ENCODE measurements around the gene CKB.

CKB gene

DNA sequence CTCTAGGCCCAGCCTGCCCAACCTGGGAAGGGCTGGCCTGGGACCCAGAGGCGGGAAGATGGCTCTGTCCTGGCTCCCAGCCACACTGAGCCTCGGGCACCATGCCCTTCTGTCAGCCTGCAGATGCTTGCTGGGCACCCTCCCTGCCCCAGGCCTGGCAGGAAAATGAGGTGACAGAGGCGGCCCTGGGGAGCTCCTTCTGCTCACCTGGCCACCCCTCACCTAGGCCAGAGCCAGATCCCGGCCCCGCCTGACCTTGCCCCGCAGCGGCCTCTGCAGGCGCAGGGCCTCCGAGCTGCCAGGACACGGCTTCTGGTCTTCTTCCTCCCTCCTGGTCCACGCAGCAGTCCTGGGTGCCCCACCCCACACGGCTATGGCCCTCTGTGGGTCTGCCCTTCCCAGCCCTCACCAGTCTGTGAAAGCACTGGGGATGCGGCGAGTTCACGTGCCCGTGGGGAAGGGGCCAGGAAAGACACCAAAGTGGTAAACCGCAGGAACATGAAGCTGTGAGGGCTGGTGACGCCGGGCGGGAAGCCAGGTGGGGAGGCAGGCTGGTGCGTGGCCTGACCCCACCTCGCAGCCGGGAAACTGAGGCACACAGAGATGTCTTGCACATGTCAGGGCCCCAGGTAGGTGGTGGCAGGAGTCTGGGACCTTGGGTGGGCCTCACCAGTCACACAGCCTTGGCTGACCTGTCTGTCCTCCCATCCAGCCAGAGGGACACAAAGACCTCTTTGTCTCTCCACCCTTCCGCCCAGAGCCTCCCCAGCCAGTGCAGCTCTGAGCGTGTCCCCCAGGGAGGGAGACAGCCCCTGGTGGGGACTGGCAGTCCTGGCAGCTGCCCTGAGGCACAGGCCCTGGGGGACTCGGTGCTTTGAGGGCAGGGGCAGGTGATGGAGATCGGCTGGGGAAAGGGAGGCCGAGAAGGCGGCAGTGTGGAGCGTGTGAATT lies 27.0 kb upstream of the CKB start:
- no peak for DNase-seq (ENCODE audit: low read depth)

DNA sequence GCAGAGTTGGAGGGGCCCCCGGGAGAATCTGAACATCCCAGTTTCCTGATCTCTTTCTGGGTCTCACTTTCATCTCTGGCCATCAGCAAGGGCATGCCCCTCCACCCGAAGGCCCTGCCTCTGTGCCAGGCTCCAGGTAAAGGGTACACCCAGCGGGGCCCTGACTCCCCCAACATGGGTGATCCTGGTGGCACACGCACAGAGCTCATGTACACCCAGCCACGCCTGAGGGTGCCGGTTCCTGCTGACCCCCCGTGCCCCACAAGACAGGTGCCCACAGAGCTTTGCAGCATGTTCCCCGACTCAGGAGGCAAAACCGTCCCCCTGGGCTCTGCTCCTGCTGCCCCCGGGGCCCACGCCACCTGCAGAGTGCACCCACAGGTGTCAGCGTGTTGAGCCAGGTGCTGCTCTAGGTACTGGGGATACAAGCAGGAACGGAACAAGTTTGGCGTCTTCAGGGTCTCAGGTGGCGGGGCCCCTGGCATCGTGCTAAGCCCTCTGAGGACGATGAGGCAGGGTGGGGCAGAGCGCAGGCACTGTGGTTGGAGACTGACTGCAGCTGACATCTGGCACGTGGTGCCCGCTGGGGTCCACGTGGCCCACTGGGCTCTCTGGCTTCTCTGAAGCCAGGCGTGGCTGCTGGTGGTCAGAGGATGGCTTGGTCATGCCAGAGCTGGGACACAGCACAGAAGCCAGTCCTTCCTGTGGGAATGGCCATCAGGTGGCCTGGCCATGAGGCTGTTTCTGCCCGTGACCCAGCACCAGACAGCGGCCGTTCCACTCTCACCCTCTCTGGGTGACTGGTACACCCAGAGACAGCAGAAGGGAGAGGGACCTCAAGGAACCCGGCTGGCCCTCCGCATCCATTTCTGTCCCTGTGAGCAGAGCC lies 26.1 kb upstream of the CKB start:
- no peak for DNase-seq (ENCODE audit: low read depth)

GRCh38 chr14:103547941-103548462 lies 25.4 kb upstream of the CKB start:
- no peak for DNase-seq (ENCODE audit: low read depth)

GRCh38 chr14:103547455-103547940 lies 24.9 kb upstream of the CKB start:
- no peak for DNase-seq (ENCODE audit: low read depth)

DNA sequence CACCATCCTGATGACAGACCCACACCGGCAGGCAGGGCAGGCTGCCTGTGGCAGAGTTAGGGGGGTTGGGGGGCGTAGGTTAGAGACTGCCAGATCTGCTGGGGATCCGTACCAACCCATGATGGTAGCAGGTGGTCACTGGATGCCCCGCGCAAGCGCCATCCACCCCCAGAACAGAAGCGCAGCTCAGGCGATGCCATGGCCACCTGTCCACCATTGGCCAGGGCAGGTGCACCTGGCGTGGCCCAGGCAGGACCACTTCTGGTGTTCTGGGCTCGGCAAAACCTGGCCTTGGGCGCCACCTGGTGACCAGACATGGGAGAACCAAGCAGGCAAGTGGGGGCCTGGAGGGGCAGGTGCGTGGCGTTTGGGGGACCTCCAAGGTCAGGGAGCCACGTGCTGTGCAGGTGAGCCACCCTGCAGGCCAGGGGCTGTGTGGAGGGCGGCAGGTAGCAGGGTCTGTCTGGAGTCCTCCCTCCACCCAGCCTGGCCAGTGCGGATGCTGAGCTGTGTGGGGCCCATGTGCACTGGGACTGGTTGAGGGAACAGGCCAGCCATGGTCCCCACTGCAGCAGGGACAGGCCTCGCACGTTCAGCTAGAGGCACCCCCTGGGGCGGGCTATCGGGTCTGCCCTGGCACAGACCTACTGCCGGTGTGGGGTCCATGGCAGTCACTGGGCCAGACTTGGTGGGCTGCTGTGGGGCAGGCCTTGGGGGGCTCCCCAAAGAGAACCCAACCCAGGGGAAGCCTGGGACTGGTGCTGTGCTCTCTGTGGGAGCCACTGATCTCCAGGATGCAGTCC lies 24.2 kb upstream of the CKB start:
- DNase-seq (ENCODE audit: low read depth) = no peak

DNA sequence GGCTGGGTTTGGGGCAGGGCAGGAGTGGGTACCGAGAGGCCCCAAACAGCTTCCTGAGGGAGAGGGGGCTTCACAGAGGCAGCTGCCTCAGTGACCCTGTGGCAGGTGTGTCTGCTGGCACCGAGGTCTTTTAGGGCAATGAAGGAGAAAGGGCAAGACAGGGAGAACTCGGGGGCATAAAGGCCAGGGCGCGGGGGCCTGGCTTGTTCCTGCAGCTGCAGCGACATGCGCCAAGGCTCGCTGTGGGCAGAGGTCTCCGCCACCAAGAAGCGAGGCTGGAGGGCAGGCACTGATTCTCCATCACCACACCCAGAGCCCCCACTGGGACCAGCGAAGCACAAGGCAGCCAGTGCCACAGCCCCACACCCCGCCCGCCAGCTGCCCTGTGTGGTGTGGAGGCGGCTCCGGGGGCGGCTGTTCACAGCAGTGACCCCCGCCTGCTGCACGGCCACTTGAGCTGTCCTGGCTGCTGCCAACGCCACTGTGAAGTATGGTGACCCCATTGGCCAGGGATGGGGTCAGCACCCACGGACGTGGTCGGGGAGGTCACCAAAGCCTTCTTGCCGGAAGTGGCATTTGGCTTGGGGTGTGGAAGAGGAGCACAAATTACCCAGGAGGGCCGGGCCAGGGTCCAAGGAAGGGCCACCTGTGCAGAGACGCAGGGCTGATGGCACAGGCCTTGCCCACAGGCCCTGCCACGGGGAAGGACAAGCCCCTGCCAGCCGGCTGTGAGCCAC lies 23.5 kb upstream of the CKB start:
- DNase-seq (ENCODE audit: low read depth) = no peak

- DNase-seq (ENCODE audit: low read depth) = no peak
Measured at GRCh38 chr14:103545219-103545914, 22.7 kb upstream of the CKB start.

- DNase-seq (ENCODE audit: low read depth) = no peak
Measured at GRCh38 chr14:103544388-103545218, 22.0 kb upstream of the CKB start.

DNA sequence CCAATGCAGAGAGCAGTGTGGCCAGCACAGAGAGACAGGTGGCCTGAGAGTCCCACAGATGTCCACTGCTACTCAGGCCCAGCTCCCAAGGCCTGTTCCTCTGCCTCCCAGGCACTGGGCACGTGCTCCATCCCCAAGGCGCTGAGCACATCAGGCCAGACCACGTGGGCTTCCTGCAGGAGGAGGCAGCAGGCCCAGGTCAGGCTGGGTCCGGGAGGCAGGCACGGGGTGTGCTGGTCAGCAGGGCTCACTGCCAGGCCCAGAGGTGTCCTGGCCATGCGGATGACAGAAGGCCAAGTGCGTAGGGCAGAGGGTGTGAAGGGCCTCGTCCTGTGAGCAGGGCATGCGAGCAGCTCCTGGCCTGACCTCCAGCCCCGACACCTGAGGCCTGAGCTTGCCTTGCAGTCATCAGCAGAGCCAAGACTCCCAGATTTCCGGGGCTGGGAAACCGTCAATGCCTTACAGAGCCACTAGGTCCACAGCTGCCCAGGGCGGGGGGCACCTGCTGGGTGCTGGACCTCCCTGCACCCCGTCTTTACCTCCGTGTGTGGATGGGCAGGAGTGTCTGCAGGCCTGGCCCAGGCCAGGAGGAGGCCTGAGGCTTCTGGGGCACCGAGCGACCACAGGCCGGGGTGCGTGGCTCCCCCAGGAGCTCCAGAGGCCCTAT lies 21.2 kb upstream of the CKB start:
- no peak for DNase-seq (ENCODE audit: low read depth)

- DNase-seq (ENCODE audit: low read depth) = no peak
Measured at GRCh38 chr14:103543140-103543539, 20.5 kb upstream of the CKB start.

DNA sequence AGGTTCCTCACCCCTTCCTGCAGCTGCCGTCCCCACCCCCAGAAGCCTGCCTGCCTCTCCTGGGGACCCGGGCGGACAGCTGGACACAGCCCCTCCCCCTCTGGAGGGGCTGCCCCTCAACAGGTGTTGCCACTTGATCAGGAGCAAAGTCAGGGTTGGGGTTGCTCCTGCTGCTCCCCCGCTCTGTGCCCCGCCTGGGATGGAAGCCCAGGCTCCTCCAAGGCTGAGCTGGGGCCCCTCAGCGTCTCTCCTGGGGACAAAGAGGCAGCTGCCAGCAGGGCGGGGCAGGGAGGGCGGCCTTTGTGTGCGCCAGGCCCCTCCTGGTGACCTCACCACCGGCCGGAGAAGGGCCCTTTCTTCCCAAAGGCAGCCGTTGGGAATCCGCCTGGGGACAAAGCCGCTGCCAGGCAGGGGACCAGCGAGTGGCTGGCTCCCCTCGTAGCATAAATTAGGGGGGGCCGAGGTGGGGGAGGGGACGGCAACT lies 20.0 kb upstream of the CKB start:
- no peak for DNase-seq (ENCODE audit: low read depth)

DNA sequence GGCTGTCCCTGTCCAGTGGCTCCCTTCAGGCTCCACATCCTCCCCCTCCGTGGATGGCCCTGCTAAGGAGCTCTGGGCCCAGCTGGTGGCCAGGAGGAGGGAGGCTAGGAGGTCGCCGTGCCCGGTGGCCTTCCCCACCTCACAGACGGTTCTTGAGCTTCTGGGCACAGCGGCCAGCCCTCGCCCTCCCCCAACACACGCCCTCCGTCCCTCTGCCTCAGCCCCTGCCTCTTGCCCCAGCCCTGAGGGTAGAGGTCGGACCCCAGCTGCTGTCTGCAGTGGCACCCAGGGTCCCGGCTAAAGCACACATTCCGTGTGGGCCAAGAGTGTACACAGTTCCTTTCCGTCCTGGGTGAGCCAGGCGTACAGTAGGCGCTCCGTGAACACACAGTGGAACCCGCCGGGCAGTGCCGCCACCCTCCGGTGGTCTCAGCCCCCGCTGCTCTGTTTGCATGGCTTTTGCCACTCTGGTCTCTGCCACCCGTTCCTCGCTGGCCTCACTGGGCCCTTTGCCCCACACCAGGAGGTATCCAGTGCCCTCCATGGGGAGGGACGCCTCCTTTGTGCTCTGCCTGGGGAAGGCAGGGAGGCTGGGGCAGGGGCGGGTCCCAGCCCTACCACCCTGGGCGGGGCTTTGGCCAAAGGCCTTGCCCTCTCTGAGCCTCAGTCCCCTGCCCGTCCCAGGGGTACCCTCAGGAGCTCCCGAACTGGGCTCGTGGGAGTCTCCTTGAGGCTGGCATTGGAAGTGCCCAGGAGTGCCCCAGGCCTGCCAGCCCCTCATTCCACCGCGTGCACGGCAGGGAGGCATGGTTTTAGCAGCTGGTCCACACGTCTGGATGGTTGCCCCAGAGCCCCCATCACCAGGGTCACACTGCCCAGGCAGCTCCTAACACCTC lies 19.3 kb upstream of the CKB start:
- no peak for DNase-seq (ENCODE audit: low read depth)

DNA sequence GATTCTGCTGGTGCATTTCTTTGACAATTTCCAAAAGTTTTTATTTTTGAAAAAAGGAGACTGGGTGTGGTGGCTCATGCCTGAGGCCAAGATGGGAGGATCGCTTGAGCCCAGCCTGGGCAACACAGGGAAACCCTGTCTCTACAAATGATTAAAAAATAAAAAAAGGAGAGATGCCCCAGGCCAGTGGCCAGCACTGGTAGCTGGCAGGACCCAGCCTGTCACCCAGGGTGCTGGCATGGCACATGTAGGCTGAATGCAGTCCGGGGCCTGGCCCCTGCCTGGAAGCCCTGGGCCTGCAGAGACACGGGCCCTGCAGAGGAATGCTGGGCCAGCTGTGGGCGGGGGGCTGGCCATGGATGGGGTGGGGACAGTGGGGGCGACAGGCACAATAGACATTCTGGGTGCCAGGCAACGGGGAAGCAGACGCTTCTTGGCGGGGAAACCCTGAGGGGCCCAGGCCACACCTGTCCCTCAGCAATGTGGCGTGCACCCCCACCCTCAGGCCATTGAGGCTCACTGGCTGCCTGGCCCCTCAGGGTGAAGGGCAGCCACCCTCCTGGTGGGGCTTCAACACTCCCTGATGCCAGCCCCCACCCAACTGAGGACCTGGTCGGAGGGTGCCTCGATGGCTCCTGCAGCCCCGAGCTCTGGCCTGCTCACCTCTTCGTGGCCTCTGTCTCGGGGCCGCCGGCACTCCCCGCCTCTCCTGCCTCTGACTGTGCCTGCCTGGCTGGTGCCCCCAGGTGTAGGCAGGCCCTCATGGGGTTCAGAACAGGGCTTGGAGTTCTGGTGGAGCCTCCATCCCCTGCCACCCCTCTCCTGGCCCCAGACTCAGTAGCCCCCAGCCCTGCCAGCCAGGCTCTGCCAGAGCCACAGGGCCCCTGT lies 18.4 kb upstream of the CKB start:
- no peak for DNase-seq (ENCODE audit: low read depth)

GRCh38 chr14:103539056-103539825 lies 16.6 kb upstream of the CKB start:
- no peak for DNase-seq (ENCODE audit: low read depth)

GRCh38 chr14:103538291-103539055 lies 15.8 kb upstream of the CKB start:
- DNase-seq (ENCODE audit: low read depth) = no peak

All from HS-27A (cell line).